GM19397 (cell line): ENCODE measurements around the gene RBBP4.

Experiments used
- ATAC-seq: cut with Tn5 transposase; IDR thresholded peaks from one replicate; pipeline ENCODE4 v1.9.1; 2021; ENCODE audit warnings: mild to moderate bottlenecking, moderate library complexity; ENCODE audit not compliant: unreplicated experiment

The RBBP4 gene

GRCh38 chr1:32717503-32717902 is 66.5 kb downstream of the RBBP4 start:
- ATAC-seq = no peak

GRCh38 chr1:32718036-32718435 is 67.0 kb downstream of the RBBP4 start:
- no peak for ATAC-seq

- no peak for ATAC-seq
These were observed 67.5 kb downstream of the RBBP4 start for GRCh38 chr1:32718527-32718926.

- ATAC-seq = no peak
These were observed 68.8 kb downstream of the RBBP4 start for GRCh38 chr1:32719681-32720275.

- no peak for ATAC-seq
These were observed 73.9 kb downstream of the RBBP4 start for GRCh38 chr1:32724678-32725614.

- no peak for ATAC-seq
These were observed 74.6 kb downstream of the RBBP4 start for GRCh38 chr1:32725615-32725982.

- ATAC-seq = no peak
These were observed 76.9 kb downstream of the RBBP4 start for GRCh38 chr1:32727876-32728275.

GRCh38 chr1:32728413-32729077 is 77.5 kb downstream of the RBBP4 start:
- ATAC-seq = no peak

- ATAC-seq = no peak
These were observed 78.4 kb downstream of the RBBP4 start for GRCh38 chr1:32729254-32730046.

- no peak for ATAC-seq
These were observed 82.7 kb downstream of the RBBP4 start for GRCh38 chr1:32733582-32734321.
